ENCODE measurements around the gene PLB1. TPM values are rescaled to one million over a fixed set of nuclear protein-coding genes. Genes with fewer than 3 reads are reported as not detected.

Gene PLB1
- total RNA-seq, 2 experiments from 2014 or later, result 1.3 to 1.6 TPM

DNA sequence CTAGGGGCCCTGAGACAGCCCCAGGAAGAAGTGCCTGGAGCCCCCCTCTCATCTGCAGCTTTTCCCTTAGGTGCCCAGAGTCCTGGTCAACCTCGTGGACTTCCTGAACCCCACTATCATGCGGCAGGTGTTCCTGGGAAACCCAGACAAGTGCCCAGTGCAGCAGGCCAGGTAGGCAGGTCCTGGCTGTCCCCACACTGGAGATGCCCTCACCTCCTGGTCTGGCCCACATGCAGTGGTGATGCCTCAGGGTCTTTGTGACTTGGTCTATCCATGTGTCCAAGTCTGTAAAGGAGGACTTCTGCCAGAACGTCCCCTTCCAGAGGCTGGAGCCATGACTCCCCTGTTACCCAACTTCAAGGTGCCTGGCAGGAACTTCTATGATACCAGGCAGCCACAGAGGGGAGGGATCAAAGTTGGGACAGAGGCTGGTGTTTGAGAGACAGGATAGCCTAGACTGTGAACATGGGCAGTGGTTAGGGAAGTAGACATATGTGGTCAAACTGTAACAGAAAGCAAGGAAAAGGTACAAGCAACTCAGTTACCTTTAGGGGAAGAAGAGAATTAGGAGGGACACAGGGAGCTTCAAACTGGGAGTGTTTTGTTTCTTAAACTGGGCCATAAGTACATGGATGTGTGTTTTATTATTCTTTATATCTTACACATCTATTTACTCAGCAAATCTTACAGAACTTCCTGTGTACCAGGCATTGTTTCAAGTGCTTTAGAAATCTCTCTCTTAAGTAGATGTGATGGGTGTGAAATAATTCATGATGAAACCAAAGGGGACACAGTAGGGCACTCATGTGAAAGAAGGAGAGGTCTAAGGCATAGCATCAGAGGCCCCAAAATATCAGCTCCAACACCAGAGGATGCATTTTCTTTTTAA is 107.1 kb downstream of the PLB1 start:
- H3K27ac Mint-ChIP-seq, result no peak overlapping the region
- no peak overlapping the region for H3K4me3 Mint-ChIP-seq
- no peaks in the 10 kb centered on the region for H3K27me3 ChIP-seq (ENCODE audit: control insufficient read depth in 1 of 2, insufficient read depth in 2 of 2, low read length in 2 of 2)
- no peak for ATAC-seq (ENCODE audit: poor library complexity)
- no peaks in the 10 kb centered on the region for H3K27me3 Mint-ChIP-seq
- ChIA-PET CTCF (interaction anchor here (1.3 to 1.9 kb wide), 4 partner anchors 8 to 36 kb away, joined by 3 to 7 read pairs (median 4); no protein-coding TSS in a partner anchor), POLR2A (interaction anchor here (1.3 kb wide), 1 partner anchor 13 kb away, joined by 4 read pairs; no protein-coding TSS in a partner anchor)
- peaks cover 11% of the 10 kb centered on the region for H3K4me1 Mint-ChIP-seq (ENCODE audit: low read depth)
- H3K27ac ChIP-seq (ENCODE audit: low read depth in 1 of 2, low read length in 2 of 2), result no peak overlapping the region
- H3K9me3 ChIP-seq (ENCODE audit: control insufficient read depth in 1 of 2, insufficient read depth in 1 of 2, low read length in 2 of 2), result no peaks in the 10 kb centered on the region
- H3K36me3 Mint-ChIP-seq (ENCODE audit: low read depth), result no peaks in the 10 kb centered on the region
- intact Hi-C loops (cut with DNase I, micrococcal nuclease), result no loop called here
- no peak for TF ChIP-seq CTCF (IDR thresholded peaks at IDR 0.05)
- no peak overlapping the region for H3K4me3 ChIP-seq (ENCODE audit: low read length)
- no peaks in the 10 kb centered on the region for H3K9me3 Mint-ChIP-seq
- H3K4me1 ChIP-seq (ENCODE audit: insufficient read depth, low read length), result peaks cover 20% of the 10 kb centered on the region
- no peak for DNase-seq
- H3K36me3 ChIP-seq (ENCODE audit: insufficient read depth, low read length), result no peaks in the 10 kb centered on the region

- H3K27ac ChIP-seq (ENCODE audit: low read depth in 1 of 2, low read length in 2 of 2), result no peak overlapping the region
- ChIA-PET POLR2A (interaction anchor here (1.1 to 1.5 kb wide), 3 partner anchors 10 to 17 kb away, joined by 4 to 5 read pairs (median 4); no protein-coding TSS in a partner anchor), CTCF (interaction anchor here (1.3 to 1.9 kb wide), 3 partner anchors 9 to 37 kb away, joined by 4 to 7 read pairs (median 5); no protein-coding TSS in a partner anchor)
- Mint-ChIP-seq H3K4me1 (ENCODE audit: low read depth) (peaks cover 12% of the 10 kb centered on the region), H3K9me3 (no peaks in the 10 kb centered on the region), H3K36me3 (ENCODE audit: low read depth) (no peaks in the 10 kb centered on the region), H3K27me3 (no peaks in the 10 kb centered on the region), H3K4me3 (no peak overlapping the region), H3K27ac (no peak overlapping the region)
- H3K4me1 ChIP-seq (ENCODE audit: insufficient read depth, low read length), result peaks cover 20% of the 10 kb centered on the region
- ATAC-seq (ENCODE audit: poor library complexity) (no peak), DNase-seq (no peak)
- H3K36me3 ChIP-seq (ENCODE audit: insufficient read depth, low read length), result no peaks in the 10 kb centered on the region
- no peak for TF ChIP-seq CTCF (IDR thresholded peaks at IDR 0.05)
- no peak overlapping the region for H3K4me3 ChIP-seq (ENCODE audit: low read length)
- no peaks in the 10 kb centered on the region for H3K27me3 ChIP-seq (ENCODE audit: control insufficient read depth in 1 of 2, insufficient read depth in 2 of 2, low read length in 2 of 2)
- H3K9me3 ChIP-seq (ENCODE audit: control insufficient read depth in 1 of 2, insufficient read depth in 1 of 2, low read length in 2 of 2), result no peaks in the 10 kb centered on the region
- intact Hi-C loops (cut with DNase I, micrococcal nuclease), result loop anchor here in 1 of 2 experiments (1.0 kb wide), 1 partner anchor 12 kb away; no protein-coding TSS in a partner anchor
Measured at GRCh38 chr2:28603821-28604220, 108.0 kb downstream of the PLB1 start.

DNA sequence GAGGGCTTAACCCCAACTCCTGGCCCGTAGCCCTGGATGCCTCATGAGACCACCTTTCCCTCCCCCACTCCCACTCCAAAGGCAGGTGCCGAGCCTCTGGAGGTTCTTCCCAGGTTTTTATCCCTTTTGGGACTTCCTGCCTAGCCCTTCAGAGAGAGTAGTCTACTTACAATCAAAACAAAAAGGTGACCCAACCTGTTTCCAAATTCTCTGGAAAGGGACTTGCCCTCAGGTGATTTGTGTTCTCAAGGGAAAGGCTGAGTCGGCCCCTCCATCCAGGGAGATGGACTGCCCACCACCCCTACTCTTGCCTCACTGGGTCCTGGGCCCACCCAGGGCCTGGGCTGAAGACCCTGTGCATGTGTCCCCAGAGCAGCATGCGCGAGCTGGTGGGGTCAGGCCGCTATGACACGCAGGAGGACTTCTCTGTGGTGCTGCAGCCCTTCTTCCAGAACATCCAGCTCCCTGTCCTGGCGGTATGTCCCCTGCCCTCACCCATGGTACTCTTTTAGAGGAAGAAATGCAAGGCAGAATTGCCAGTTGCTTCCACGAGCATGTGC is 108.5 kb downstream of the PLB1 start:
- Histone ChIP-seq H3K27ac (ENCODE audit: low read depth in 1 of 2, low read length in 2 of 2) (no peak overlapping the region), H3K4me3 (ENCODE audit: low read length) (no peak overlapping the region), H3K27me3 (ENCODE audit: control insufficient read depth in 1 of 2, insufficient read depth in 2 of 2, low read length in 2 of 2) (no peaks in the 10 kb centered on the region), H3K4me1 (ENCODE audit: insufficient read depth, low read length) (peaks cover 20% of the 10 kb centered on the region), H3K36me3 (ENCODE audit: insufficient read depth, low read length) (no peaks in the 10 kb centered on the region), H3K9me3 (ENCODE audit: control insufficient read depth in 1 of 2, insufficient read depth in 1 of 2, low read length in 2 of 2) (no peaks in the 10 kb centered on the region)
- DNase-seq (no peak), ATAC-seq (ENCODE audit: poor library complexity) (no peak)
- Mint-ChIP-seq H3K27ac (no peak overlapping the region), H3K27me3 (no peaks in the 10 kb centered on the region), H3K9me3 (no peaks in the 10 kb centered on the region), H3K36me3 (ENCODE audit: low read depth) (no peaks in the 10 kb centered on the region), H3K4me1 (ENCODE audit: low read depth) (peaks cover 18% of the 10 kb centered on the region), H3K4me3 (no peak overlapping the region)
- TF ChIP-seq CTCF (IDR thresholded peaks at IDR 0.05), result no peak
- POLR2A ChIA-PET, result interaction anchor here (1.1 to 1.5 kb wide), 2 partner anchors 10 to 17 kb away, joined by 4 to 5 read pairs; no protein-coding TSS in a partner anchor
- CTCF ChIA-PET, result interaction anchor here (1.6 to 1.9 kb wide), 2 partner anchors 9 to 38 kb away, joined by 4 to 5 read pairs; no protein-coding TSS in a partner anchor
- intact Hi-C loops (cut with DNase I, micrococcal nuclease), result loop anchor here in 1 of 2 experiments (1.0 kb wide), 1 partner anchor 12 kb away; no protein-coding TSS in a partner anchor

Measured in CD4-positive, alpha-beta T cell (primary cell).